Measurements from ENCODE around the gene OCIAD1.
"Not testable (repeated sequence)": the region's sequence is repeated elsewhere in the genome, so short reads cannot be mapped to it uniquely, and the experiment has no call there.

- TF ChIP-seq CTCF, POLR2AphosphoS5, POLR2A (IDR thresholded peaks at IDR 0.05): not testable (repeated sequence)
Observed at GRCh38 chr4:48848799-48849198, 17.9 kb downstream of the OCIAD1 start.
